DND-41 (cell line): Measurements from ENCODE around the gene SF3B6.

Source experiments
- CTCF ChIP-seq: IDR thresholded peaks from 2 replicates; pipeline ENCODE4 v1.5.1; 2012; ENCODE audit warnings: borderline replicate concordance, low read length, moderate library complexity, mild to moderate bottlenecking; ENCODE audit not compliant: poor library complexity, severe bottlenecking; ENCODE audit errors: extremely low read depth
- EZH2 ChIP-seq: IDR thresholded peaks from 3 replicates; pipeline ENCODE4 v1.6.1; 2012; ENCODE audit warnings: borderline replicate concordance, low read depth, mild to moderate bottlenecking, moderate library complexity, low read length, inconsistent platforms; ENCODE audit not compliant: severe bottlenecking

DNA sequence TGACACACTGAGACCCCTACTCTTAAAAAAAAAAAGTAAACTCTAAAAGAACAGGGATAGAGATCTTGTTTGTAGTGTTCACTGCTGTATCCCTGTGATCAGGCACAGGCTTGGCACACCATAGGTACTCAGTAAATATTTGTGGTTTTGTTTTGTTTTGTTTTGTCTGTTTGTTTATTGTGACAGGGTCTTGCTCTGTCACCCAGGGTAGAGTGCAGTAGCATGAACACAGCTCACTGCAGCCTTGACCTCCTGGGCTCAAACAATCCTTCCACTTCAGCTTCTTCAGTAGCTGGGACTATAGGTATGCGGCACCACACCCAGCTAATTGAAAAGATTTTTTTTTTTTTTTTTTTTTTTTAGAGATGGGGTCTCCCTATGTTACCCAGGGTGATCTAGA lies 23.2 kb downstream of the SF3B6 start:
- TF ChIP-seq CTCF: no peak
- TF ChIP-seq EZH2: no peak
